CD4-positive, alpha-beta T cell treated with Interleukin-1 beta for 1 hour (primary cell): ENCODE data around the gene SF3A2.
A peak's percentile ranks its signal among the peaks of the same experiment; 100 is the strongest.
"Not testable (repeated sequence)": the region's sequence is repeated elsewhere in the genome, so short reads cannot be mapped to it uniquely, and the experiment has no call there.

Experiments used
- DNase-seq, 2 donors: peaks; one replicate each; pipeline ENCODE4 v3.0.0-alpha.2; 2020 to 2022

Gene SF3A2

DNA sequence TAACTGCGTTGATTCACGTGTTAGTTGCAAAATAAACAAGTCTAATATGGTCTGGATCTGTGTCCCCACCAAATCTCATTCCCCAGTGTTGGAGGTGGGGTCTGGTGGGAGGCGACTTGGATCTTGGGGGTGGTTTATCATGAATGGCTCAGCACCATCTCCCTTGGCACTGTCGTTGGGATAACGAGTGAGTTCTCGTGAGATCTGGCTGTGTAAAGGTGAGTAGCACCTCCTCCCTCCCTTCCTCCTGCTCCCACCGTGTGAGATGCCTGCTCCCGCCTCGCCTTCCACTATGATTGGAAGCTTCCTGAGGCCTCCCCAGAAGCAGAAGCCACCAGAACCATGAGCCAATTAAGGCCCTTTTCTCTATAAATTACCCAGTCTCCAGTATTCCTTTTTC lies 40.5 kb downstream of the SF3A2 start:
- no peak for DNase-seq

DNA sequence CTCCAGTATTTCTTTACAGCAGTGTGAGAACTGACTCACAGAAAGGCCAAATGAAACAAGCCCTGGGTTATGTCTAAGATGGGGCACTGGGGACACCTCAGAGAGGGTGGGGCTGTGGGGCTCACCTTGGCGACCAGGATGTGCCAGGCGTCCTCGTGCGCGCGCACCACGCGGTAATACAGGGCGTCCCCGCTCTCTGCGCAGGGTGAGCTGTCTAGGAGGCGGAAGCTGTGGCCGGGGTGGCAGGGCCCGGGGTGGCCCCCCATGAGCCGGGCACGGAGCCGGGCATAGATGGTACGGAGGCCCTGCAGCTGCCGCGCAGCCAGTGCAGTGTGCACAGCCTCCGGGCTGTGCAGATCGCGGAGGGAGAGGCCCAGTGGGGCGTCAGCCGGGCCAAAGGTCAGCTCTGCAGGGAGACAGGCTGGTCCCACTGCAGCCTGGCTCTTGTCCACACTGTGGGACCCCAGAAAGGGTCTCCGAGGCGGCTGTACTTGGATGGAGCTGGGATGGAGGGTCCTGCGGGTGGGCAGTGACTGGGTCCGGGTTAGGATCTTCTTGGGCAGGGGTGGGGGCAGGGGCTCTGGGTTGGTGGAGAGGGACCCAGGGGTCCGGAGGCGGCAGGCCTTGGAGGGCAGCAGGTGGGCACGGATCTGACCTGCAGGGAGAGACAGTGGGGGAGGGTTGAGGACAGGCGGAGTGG lies 42.0 kb downstream of the SF3A2 start:
- DNase-seq, result no peak

DNA sequence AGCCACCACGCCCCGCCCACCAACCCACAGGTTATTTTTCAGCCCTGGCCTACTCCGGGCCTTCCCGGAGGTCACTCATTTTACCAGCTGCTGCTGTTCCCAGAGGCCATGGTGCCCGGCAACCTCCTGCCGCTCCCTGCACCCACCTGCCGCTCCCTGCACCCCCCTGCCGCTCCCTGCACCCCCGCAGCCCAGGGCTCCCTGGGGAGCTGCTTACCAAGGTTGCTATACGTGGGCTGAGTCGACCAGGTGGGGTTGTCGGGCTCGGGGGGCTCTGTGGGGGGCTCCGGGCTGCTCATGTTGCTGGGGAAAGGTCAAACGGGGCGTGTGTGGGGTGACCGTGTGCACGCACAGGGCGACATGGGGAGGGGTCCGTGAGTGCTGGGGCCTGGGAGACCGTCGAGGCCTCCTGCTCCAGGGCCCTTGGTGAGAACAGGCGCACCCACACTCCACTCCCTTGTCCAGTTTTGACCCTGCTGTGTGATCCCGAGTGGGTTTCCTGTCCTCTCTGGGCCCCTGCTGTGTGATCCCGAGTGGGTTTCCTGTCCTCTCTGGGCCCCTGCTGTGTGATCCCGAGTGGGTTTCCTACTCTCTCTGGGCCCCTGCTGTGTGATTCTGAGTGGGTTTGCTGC lies 44.1 kb downstream of the SF3A2 start:
- DNase-seq, result no peak

DNA sequence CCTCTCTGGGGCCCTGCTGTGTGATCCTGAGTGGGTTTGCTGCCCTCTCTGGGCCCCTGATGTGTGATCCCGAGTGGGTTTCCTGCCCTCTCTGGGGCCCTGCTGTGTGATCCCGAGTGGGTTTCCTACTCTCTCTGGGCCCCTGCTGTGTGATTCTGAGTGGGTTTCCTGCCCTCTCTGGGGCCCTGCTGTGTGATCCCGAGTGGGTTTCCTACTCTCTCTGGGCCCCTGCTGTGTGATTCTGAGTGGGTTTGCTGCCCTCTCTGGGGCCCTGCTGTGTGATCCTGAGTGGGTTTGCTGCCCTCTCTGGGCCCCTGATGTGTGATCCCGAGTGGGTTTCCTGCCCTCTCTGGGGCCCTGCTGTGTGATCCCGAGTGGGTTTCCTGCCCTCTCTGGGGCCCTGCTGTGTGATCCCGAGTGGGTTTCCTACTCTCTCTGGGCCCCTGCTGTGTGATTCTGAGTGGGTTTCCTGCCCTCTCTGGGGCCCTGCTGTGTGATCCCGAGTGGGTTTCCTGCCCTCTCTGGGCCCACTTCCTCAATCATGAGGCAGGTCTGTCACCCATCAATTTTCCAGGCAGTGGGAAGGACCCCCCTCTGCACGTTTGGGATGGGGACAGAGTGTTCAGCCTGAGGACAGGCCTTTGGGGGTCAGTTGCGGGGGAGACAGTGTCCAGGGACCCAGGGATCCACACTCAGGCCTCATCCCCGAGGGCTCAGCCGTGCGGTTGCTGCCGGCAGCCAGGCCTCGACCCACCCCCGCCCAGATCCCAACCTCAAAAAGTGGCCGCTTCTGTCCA lies 44.8 kb downstream of the SF3A2 start:
- DNase-seq, result not testable (repeated sequence)

DNA sequence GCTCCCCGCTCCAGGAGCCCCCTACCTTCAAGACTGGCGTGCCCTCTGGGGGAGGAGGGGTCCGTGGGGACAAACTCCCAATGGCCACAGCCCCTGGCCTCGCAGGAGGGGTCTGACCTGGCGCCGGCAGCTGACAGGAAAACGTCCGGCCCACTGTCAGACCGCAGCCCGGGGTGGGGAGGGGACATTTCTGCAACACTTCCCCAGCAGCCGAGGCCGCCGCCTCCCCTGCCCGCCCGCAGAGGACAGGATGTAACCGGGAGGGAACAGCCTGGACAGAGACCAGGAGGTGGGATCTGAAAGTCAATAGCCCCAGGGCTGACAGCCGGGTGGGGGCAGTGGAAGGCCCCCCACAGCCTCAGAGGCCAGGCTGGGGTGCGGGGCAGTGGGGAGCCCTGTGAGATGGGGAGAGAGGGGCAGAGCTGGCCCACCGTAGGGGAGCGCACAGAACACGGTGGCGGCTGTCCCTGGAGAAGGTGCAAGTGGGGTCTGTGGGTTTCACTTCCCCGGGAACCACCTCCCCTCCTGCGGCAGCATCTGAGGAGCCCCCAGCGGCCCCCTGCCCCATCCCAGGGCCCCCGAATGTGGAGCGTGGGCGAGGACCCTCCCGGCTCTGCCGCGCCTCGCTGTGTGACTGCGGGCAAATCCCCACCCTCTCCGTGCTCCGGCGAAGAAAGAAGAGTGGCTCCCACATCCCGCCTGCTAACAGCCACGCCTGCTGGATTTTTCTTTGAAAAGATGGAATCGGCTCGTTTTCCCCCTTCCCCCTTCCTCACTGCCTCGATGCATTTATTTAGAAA lies 45.6 kb downstream of the SF3A2 start, which contains the start of gene PEAK3:
PEAK3 (minus strand) TSS at position 114 of the 800 bp plus-strand sequence. CDS start 1,244 bp downstream, outside the sequence.
- DNase-seq, result peak; percentile 55

DNA sequence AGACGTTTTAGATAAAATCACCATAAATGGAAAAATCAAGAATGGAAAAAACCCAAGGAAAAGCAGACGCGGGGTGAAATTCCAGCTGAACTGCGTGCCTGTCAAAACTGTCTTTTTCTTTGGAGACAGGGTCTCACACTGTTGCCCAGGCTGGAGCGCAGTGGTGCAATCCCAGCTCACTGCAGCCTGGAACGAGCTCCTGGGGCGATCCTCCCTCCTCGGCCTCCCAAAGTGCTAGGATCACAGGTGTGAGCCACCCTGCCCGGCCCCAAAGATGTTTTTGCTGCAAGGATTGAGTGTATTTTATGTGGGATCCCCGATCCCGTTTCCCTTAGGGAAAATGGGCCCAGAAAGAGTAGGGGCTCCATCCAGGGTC lies 46.2 kb downstream of the SF3A2 start:
- no peak for DNase-seq

DNA sequence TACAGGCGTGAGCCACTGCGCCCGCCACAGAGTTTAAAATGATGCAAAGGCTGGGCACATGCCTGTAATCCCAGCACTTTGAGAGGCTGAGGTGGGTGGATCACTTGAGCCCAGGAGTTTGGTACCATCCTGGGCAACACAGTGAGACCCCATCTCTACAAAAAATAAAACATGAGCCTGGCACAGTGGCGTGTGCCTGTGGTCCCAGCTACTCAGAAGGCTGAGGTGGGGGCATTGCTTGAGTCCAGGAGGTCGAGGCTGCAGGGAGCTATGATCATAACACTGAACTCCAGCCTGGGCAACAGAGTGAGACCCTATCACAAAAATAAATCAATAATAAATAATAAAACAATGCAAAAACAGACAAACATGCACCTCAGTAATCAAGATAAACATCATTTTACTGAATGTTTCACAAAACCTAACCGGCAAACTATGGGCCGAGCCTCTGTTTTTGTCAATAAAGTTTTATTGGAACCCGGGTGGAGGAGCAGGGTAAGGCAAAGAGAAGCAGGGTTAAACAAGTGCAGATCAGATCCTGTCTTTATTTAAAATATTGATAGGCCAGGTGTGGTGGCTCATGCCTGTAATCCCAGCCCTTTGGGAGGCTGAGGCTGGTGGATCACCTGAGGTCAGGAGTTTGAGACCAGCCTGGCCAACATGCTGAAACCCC lies 47.3 kb downstream of the SF3A2 start:
- no peak for DNase-seq

DNA sequence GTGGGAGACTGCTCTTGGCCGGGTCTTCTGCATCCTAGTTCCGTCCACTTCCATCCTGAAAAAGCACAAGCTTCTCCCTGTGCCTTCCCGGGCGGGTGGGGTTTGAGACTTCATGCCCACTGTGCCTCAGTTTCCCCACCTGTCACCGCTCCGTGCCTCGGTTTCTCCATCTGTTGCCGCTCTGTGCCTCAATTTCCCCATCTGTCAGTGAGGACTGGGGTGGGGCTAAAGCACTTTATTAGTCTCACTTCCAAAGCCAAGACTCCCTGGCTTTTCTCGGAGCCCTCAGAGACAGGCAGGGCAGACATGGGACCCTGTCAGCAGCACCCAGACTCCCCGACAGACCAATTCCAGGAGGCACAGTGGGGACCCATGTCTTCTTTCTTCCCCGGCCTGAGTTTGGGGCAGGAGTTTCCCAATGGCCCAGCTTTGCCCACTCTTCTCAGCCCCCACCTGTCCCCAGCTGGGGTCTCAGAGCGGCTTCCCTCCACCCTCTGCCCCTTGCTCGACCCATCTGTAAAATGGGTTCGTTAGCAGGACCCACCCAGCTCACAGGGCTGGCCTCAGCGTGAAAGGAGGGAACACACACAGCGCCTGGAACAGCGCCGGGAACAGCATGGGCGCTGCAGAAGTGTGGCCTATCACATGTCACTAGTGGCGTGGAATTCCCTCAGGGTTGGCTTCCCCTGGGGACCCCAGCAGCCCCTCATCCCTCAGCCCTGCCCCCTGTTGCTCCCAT lies 49.9 kb downstream of the SF3A2 start:
- no peak for DNase-seq

DNA sequence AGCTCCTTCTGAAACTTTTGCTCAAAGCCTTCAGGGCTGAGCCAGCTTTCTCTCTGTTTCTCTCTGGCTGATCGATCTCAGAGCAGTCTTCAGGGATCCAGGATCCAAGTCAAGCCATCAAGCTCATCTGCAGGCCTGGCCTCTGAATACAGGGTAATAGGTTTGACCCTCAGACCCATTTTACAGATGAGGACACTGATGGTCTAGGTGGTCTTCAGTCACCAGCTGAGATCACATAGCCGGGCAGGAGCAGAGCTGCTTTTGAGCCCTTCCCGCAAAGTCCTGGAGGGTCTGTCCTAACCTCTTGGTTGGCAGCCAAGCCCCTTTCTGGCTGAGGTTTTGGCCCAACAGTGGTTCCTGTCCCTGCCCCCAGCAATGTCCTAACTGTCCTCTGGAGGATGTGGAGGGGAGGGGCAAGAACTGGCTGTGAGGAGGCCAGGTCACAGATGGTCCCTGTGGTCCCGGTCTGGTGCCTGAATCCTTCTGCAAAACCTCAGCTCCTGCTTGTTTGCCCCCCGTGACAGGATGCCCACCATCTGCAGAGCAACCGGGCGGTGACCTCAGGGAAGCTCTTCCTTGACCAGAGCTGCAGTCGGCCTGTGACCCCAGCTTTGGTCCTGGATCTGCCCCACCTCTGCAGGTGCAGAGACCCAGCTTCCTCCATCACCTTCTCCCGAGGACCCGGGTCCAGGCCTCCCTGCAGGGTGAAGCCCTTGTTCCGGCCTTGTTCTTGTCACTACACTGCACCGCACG lies 51.1 kb downstream of the SF3A2 start:
- no peak for DNase-seq

DNA sequence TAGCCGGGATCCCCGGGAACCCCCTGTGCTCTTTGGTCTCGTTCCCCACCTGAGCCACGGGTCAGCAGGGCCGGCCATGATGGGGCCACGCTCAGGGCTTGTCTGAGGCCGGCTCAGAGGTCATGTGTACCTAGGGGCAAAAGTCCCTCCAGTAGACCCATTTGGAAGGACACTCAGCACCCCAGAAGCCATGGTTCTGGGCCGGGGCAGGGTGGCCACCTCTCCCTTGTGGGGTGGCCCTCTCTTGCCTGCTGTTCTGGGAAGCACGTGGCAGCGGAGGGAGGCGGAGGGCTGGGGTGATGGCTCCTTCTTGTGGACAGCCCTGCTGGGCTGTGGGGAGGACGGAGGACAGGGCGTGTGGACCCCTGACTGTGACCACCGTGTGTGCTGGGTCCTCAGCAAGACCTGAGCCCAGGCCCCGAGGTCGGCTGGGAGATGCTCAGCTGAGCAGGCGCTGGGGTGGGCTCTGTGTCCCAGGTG lies 51.8 kb downstream of the SF3A2 start:
- DNase-seq, result no peak

DNA sequence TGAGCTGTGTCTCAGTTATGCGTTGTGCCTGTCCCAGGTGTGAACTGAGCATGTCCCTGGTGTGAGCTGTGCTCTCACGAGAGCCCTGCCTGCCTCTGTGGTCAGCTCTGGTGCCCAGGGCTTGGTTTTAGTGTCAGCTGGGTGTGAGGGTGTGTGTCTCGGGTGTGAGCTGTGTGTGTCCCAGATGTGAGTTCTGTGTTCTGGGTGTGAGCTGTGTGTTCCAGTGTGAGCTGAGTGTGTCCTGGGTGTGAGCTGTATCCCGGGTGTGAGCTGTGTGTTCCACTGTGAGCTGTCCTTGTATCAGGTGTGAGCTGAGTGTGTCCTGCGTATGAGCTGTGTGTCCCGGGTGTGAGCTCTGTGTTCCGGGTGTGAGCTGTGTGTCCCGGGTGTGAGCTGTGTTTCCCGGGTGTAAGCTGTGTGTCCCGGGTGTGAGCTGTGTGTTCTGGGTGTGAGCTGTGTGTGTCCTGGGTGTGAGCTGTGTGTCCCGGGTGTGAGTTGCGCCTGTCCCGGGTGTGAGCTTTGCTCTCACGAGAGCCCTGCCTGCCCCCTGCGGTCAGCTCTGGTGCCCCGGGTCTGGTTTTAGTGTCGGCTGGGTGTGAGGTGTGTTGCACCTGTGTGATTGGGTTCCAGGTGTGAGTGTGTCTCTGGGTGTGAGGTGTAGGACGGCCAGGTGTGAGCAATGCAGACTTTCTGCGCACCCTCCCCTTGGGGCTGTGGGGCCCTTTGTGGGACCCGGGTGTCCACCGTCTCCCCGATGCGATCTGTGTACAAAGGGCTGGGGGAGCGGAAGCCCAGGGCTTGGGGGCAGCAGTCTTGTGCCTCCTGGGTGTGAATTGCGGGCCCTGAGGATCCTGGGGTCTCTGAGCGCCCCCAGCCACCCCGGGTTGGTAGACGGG lies 52.4 kb downstream of the SF3A2 start:
- DNase-seq, result peak in 1 of 2 donors; percentile 27

DNA sequence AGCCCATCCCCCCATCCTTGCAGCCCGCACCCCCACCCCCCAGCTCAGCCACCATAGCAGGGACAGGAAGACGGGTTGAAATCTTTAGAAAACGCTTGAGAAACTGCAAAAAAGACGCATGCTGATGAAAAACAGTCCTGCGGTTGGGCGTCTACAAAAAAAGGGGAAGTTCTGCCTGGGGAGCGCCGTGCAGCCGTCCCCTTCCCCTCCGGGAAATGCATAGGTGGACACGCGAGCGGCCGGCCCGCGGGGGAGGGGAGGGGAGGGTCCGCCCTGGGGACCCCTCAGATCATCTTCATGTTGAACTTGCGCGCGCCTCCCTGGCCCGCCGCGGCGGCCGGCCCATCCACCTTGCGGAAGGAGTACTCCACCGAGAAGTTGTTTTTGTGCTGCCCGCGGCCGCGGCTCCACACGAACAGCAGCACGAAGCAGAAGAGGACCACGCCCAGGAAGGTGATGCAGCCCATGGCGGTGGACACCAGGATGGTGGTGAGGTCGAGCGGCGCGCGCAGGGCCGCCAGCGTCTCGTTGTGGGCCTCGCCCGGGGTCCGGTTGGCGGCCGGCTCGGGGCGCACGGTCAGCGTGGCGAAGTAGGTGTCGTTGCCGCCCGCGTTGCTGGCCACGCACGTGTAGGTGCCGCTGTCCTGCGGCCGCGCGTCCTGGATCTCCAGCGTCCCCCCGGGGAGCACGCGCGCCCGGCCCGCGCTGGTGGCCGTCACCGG lies 53.3 kb downstream of the SF3A2 start:
- peak; percentile 57 to 75 for DNase-seq

DNA sequence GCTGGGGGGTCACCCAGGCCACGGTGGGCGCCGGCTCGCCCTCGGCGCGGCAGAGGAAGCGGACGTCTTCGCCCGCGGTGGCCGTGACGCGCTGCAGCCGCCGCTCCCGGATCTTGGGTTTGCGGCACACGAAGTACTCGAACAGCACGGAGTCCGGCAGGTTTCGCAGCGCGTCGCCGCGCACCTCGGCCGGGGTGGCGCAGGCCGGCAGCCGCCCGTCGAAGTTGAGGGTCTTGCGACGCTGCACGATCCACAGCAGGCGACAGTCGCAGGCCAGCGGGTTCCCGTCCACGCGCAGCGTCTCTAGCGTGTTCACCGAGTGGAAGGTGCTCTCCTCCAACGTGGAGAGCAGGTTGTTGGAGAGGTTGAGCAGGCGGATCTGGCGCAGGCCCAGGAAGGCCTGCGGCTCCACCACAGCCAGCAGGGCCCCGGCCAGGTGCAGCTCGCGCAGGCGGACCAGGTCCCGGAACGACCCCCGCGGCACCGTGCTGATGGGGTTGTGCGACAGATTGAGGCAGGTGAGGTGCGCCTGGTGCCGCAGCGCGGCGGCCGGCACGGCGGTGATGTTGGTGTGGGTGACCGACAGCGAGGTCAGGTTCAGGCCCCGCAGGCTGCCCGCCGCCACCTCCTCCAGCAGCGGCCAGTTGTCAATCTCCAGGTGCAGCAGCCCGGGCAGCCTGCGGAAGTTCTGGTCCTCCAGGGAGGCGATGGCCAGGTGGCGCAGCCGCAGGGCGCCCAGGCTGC lies 54.0 kb downstream of the SF3A2 start:
- DNase-seq, result no peak

DNA sequence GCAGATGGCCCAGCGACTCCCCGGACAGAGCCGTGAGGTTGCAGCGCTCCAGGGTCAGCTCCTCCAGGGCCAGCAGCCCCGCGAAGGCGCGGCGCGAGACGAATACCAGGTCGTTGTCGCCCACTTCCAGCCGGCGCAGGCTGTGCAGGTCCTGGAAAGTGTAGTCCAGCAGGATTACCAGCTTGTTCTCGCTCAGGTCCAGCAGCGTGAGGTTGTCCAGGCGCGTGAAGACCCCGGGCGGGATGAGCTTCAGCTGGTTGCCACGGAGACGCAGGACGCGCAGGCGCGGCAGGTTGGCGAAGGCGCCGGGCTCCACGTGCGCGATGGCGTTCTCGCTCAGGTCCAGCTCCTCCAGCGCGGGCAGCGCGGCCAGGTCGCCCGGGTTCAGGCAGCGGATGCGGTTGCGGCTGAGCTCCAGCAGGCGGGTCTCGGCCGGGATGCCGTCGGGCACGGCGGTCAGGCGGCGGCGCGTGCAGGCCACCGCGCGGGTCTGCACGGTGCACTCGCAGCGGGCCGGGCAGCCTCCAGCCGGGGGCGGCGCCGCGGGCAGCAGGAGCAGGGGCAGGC lies 54.6 kb downstream of the SF3A2 start:
- no peak for DNase-seq

DNA sequence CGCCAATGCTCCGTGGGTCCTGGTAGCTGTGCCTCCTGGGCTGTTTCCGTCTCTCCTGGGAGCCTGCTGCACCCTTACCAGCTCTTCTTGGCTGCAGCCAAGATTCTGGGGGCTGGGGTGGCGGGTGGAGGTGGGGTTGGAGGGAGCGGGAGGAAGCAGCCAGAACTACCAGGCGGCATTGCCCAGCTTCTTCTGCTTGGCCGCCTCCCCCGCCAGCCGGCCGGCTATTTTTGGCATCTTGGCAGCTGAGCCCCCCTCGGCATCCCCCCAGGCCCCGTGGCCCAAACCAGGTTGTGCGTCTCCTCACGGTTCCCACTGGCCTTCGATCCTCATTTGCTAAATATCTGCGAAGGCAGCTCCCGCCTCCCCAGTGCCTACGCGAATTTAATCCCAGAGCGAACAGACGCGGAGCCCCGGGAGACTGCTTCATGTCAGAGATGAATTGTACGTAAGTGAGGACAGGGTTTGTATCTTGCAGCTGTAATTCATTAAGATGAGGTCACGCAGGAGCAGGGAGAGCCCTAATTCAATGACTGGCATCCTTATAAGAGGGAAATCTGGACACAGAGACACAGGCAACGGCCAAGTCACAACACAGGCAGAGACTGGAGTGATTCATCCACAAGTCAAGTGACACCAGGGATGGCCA lies 58.2 kb downstream of the SF3A2 start:
- no peak for DNase-seq

DNA sequence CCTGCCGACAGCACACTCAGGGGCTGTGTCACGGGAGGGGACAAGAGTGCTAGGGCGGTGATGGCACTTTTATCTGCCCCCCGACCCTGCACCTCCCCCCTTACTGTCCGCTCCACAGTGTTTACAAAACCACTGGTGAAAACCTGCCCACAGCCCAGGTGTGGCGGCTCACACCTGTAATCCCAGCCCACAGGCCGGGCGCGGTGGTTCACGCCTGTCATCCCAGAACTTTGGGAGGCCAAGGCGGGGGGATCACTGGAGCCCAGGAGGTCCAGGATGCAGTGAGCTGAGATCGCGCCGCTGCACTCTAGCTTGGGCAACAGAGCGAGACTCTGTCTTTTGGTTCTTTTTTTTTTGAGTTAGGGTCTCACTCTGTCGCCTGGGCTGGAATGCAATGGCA lies 59.5 kb downstream of the SF3A2 start:
- no peak for DNase-seq
